Astrocyte (in vitro differentiated cells and primary cell): ENCODE results near the gene COLEC11. TPM values are rescaled to one million over a fixed set of nuclear protein-coding genes. Genes with fewer than 3 reads are reported as not detected.

ENCODE experiments used
- DNase-seq: peaks from one replicate; pipeline ENCODE4 v3.0.0-alpha.2; 2010; ENCODE audit warnings: low read depth
- FAIRE-seq: peaks from 2 replicates; lab custom pipeline; 2011; peaks lifted over from hg19 to GRCh38; lab: Jason Lieb, UNC
- H2AFZ ChIP-seq: 2 replicates; pipeline ENCODE4 v1.6.0; 2012; ENCODE audit warnings: low read depth, low read length, inconsistent platforms
- H3K27ac ChIP-seq: 2 replicates; pipeline ENCODE4 v1.5.1; 2011; ENCODE audit warnings: low read depth, low read length, inconsistent platforms
- H3K27me3 ChIP-seq: 2 replicates; pipeline ENCODE4 v1.6.0; 2011; ENCODE audit warnings: low read length, inconsistent platforms; ENCODE audit not compliant: insufficient read depth
- H3K36me3 ChIP-seq: 2 replicates; pipeline ENCODE4 v1.5.1; 2011; ENCODE audit warnings: low read length, inconsistent platforms; ENCODE audit not compliant: insufficient read depth
- H3K4me1 ChIP-seq: 2 replicates; pipeline ENCODE4 v1.5.1; 2011; ENCODE audit warnings: low read length, inconsistent platforms; ENCODE audit not compliant: insufficient read depth
- H3K4me2 ChIP-seq: 2 replicates; pipeline ENCODE4 v1.6.0; 2012; ENCODE audit warnings: low read length, inconsistent platforms
- H3K4me3 ChIP-seq: 2 replicates; pipeline ENCODE4 v1.5.1; 2011; ENCODE audit warnings: low read depth, mild to moderate bottlenecking, low read length, inconsistent platforms; ENCODE audit not compliant: insufficient read depth
- H3K79me2 ChIP-seq: 2 replicates; pipeline ENCODE4 v1.6.0; 2012; ENCODE audit warnings: mild to moderate bottlenecking, low read length, inconsistent platforms; ENCODE audit not compliant: insufficient read depth
- H3K9ac ChIP-seq: 2 replicates; pipeline ENCODE4 v1.6.0; 2012; ENCODE audit warnings: mild to moderate bottlenecking, low read length, inconsistent platforms
- H3K9me3 ChIP-seq: 2 replicates; pipeline ENCODE4 v1.5.1; 2012; ENCODE audit warnings: low read depth, mild to moderate bottlenecking, low read length, inconsistent platforms; ENCODE audit not compliant: insufficient read depth
- H4K20me1 ChIP-seq: 2 replicates; pipeline ENCODE4 v1.6.0; 2012; ENCODE audit warnings: low read length, inconsistent platforms; ENCODE audit not compliant: insufficient read depth
- H3K27ac Mint-ChIP-seq: one replicate; pipeline ENCODE4 v1.8.0; 2021; ENCODE audit warnings: mild to moderate bottlenecking, mixed read lengths; ENCODE audit not compliant: unreplicated experiment
- H3K27me3 Mint-ChIP-seq: one replicate; pipeline ENCODE4 v1.8.0; 2021; ENCODE audit warnings: low read depth, mixed read lengths; ENCODE audit not compliant: unreplicated experiment
- H3K36me3 Mint-ChIP-seq: one replicate; pipeline ENCODE4 v1.8.0; 2021; ENCODE audit warnings: low read depth, mixed read lengths; ENCODE audit not compliant: unreplicated experiment
- H3K4me1 Mint-ChIP-seq: one replicate; pipeline ENCODE4 v1.8.0; 2021; ENCODE audit warnings: low read depth, mixed read lengths; ENCODE audit not compliant: unreplicated experiment
- H3K4me3 Mint-ChIP-seq: one replicate; pipeline ENCODE4 v1.8.0; 2021; ENCODE audit warnings: mild to moderate bottlenecking, moderate library complexity, mixed read lengths; ENCODE audit not compliant: unreplicated experiment
- H3K9me3 Mint-ChIP-seq: one replicate; pipeline ENCODE4 v1.8.0; 2021; ENCODE audit warnings: mild to moderate bottlenecking, mixed read lengths; ENCODE audit not compliant: unreplicated experiment
- CTCF ChIP-seq: IDR thresholded peaks from 2 replicates; pipeline ENCODE4 v1.5.1; 2011; ENCODE audit warnings: low read depth, mild to moderate bottlenecking, inconsistent platforms, low read length, moderate library complexity; ENCODE audit not compliant: insufficient read depth
- EZH2 ChIP-seq: IDR thresholded peaks from 2 replicates; pipeline ENCODE4 v1.6.1; 2012; ENCODE audit warnings: mild to moderate bottlenecking, low read length, inconsistent platforms; ENCODE audit not compliant: insufficient read depth
- total RNA-seq: library from RNA; stranded (reverse); gene quantifications from 2 replicates; pipeline ENCODE4 v1.2.1, GENCODE V29; 2021

The COLEC11 gene
- total RNA-seq, 1 donor from 2014 or later: not detected

- TF ChIP-seq CTCF (no peak), EZH2 (no peak)
- Mint-ChIP-seq H3K9me3 (no peaks in the 10 kb centered on the region), H3K4me1 (no peaks in the 10 kb centered on the region), H3K36me3 (peaks cover 10% of the 10 kb centered on the region), H3K27ac (no peak overlapping the region), H3K27me3 (no peaks in the 10 kb centered on the region), H3K4me3 (no peak overlapping the region)
- Histone ChIP-seq H3K79me2 (peaks cover 30% of the 10 kb centered on the region), H4K20me1 (peaks cover 14% of the 10 kb centered on the region), H3K4me2 (no peak overlapping the region), H3K4me3 (no peak overlapping the region), H2AFZ (no peak overlapping the region), H3K9ac (no peak overlapping the region), H3K27ac (no peak overlapping the region), H3K9me3 (no peaks in the 10 kb centered on the region), H3K4me1 (no peaks in the 10 kb centered on the region), H3K27me3 (no peaks in the 10 kb centered on the region), H3K36me3 (peaks cover 68% of the 10 kb centered on the region)
- FAIRE-seq (no peak), DNase-seq (no peak)
These were observed 47.0 kb upstream of the COLEC11 start for GRCh38 chr2:3547915-3548314.

DNA sequence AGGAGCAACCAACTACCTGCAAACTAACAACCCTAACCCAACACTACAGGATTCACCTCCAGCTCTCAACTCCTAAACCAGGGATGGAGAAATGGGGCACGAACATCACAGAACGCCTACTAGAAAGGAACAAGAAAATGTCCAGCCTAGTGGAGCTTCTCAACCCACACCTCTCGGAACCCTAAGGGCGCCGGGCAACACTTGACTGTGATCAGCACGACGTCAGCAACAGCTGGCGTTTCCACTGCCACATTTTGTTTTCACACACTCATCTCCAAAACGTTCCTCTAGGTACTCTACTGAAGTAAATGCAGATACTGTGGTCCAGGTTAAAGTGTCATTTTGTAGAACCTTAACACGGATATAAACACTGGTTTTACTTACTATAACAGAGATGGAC is 41.0 kb upstream of the COLEC11 start:
- Histone ChIP-seq H3K9ac (no peak overlapping the region), H3K36me3 (peaks cover 48% of the 10 kb centered on the region), H3K27me3 (no peaks in the 10 kb centered on the region), H3K79me2 (peaks cover 50% of the 10 kb centered on the region), H4K20me1 (peaks cover 6% of the 10 kb centered on the region), H3K4me1 (peaks cover 4% of the 10 kb centered on the region), H3K9me3 (no peaks in the 10 kb centered on the region), H3K4me3 (no peak overlapping the region), H3K4me2 (no peak overlapping the region), H3K27ac (no peak overlapping the region), H2AFZ (no peak overlapping the region)
- Mint-ChIP-seq H3K27ac (no peak overlapping the region), H3K4me3 (no peak overlapping the region), H3K27me3 (no peaks in the 10 kb centered on the region), H3K4me1 (peaks cover 2% of the 10 kb centered on the region), H3K36me3 (peaks cover 17% of the 10 kb centered on the region), H3K9me3 (no peaks in the 10 kb centered on the region)
- TF ChIP-seq CTCF: no peak
- TF ChIP-seq EZH2: no peak
- FAIRE-seq: no peak
- no peak for DNase-seq

DNA sequence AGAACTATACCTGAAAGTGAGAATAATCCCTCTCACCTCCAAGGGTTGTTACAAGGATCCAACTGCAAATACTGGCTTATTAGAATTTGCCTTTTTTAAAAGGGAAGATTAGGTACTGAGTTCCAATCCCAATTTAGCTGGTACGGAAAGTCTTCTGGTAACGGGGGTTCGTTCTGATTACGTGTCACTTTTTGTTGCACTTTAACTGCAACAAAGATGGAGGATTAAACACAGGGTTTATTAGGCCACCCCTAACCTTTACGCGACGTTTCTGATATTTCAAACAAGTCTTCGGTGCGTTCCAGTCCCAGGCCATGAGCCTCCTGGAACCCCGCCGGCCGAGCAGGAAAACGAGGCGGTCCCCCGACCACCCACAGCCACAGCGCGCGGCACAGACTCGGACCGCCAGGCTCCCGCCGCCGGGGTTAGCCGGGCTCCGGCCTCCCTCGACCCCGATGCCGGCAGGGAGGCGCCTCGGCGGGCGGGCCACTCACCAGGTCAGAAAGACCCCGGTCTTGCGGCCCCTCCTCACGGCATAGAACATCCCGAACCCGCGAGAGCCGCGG is 37.2 kb upstream of the COLEC11 start:
- no peak for FAIRE-seq
- peak overlapping the region; percentile 95 for H3K9ac ChIP-seq
- H2AFZ ChIP-seq: peak overlapping the region; percentile 74
- peak overlapping the region; percentile 89 for H3K4me3 ChIP-seq
- TF ChIP-seq EZH2: no peak
- TF ChIP-seq CTCF: no peak
- Mint-ChIP-seq H3K4me3 (peak overlapping the region; percentile 94), H3K27ac (peak overlapping the region; percentile 95), H3K4me1 (peaks cover 2% of the 10 kb centered on the region), H3K36me3 (peaks cover 13% of the 10 kb centered on the region), H3K9me3 (no peaks in the 10 kb centered on the region), H3K27me3 (no peaks in the 10 kb centered on the region)
- H3K4me2 ChIP-seq: peak overlapping the region; percentile 90
- peaks cover 25% of the 10 kb centered on the region for H3K36me3 ChIP-seq
- H3K4me1 ChIP-seq: peaks cover 6% of the 10 kb centered on the region
- no peaks in the 10 kb centered on the region for H3K27me3 ChIP-seq
- H3K79me2 ChIP-seq: peaks cover 50% of the 10 kb centered on the region
- H4K20me1 ChIP-seq: peaks cover 6% of the 10 kb centered on the region
- no peak for DNase-seq
- peak overlapping the region; percentile 92 for H3K27ac ChIP-seq
- no peaks in the 10 kb centered on the region for H3K9me3 ChIP-seq
